Measurements from ENCODE around the gene MYMX.
A peak's percentile ranks its signal among the peaks of the same experiment; 100 is the strongest.

Gene MYMX

GRCh38 chr6:44202332-44202971, 14.3 kb upstream of the MYMX start:
- H3K4me3 ChIP-seq (ENCODE audit: extremely low read depth, insufficient read depth, low read length, poor library complexity, severe bottlenecking) = no peak overlapping the region
- no peaks in the 10 kb centered on the region for H3K9me3 ChIP-seq (ENCODE audit: control insufficient read depth, low read length)
- 86 to 88% methylated on average over 3 of the region's 4 CpGs for WGBS, 2 experiments (ENCODE audit: insufficient coverage in 2 of 2)
- H3K36me3 ChIP-seq (ENCODE audit: control insufficient read depth, insufficient read depth, low read length) = no peaks in the 10 kb centered on the region
- peaks cover 23% of the 10 kb centered on the region for H3K4me1 ChIP-seq (ENCODE audit: control insufficient read depth, insufficient read depth, low read length, poor library complexity, severe bottlenecking)
- H3K27ac ChIP-seq (ENCODE audit: low read depth, low read length, severe bottlenecking) = no peak overlapping the region

- WGBS, 2 experiments (ENCODE audit: insufficient coverage in 2 of 2) = 79 to 84% methylated on average over 10 to 11 of the region's 11 CpGs
- Histone ChIP-seq H3K36me3 (ENCODE audit: control insufficient read depth, insufficient read depth, low read length) (no peaks in the 10 kb centered on the region), H3K4me3 (ENCODE audit: extremely low read depth, insufficient read depth, low read length, poor library complexity, severe bottlenecking) (no peak overlapping the region), H3K9me3 (ENCODE audit: control insufficient read depth, low read length) (no peaks in the 10 kb centered on the region), H3K27ac (ENCODE audit: low read depth, low read length, severe bottlenecking) (no peak overlapping the region), H3K4me1 (ENCODE audit: control insufficient read depth, insufficient read depth, low read length, poor library complexity, severe bottlenecking) (peaks cover 23% of the 10 kb centered on the region)
These were observed 13.6 kb upstream of the MYMX start for GRCh38 chr6:44202972-44203750.

GRCh38 chr6:44203955-44204354, 12.8 kb upstream of the MYMX start:
- 85 to 86% methylated on average over 5 to 6 of the region's 6 CpGs for WGBS, 2 experiments (ENCODE audit: insufficient coverage in 2 of 2)

GRCh38 chr6:44207966-44208365, 8.8 kb upstream of the MYMX start:
- no peak overlapping the region for H3K27ac ChIP-seq (ENCODE audit: low read depth, low read length, severe bottlenecking)
- 83 to 87% methylated on average over 6 of the region's 6 CpGs for WGBS, 2 experiments (ENCODE audit: insufficient coverage in 2 of 2)
- no peaks in the 10 kb centered on the region for H3K9me3 ChIP-seq (ENCODE audit: control insufficient read depth, low read length)
- H3K4me3 ChIP-seq (ENCODE audit: extremely low read depth, insufficient read depth, low read length, poor library complexity, severe bottlenecking) = no peak overlapping the region
- H3K4me1 ChIP-seq (ENCODE audit: control insufficient read depth, insufficient read depth, low read length, poor library complexity, severe bottlenecking) = peaks cover 11% of the 10 kb centered on the region
- H3K36me3 ChIP-seq (ENCODE audit: control insufficient read depth, insufficient read depth, low read length) = no peaks in the 10 kb centered on the region

More at GRCh38 chr6:44203955-44204354, 12.8 kb upstream of the MYMX start:
- no peak overlapping the region for H3K27ac ChIP-seq (ENCODE audit: low read depth, low read length, severe bottlenecking)
- peaks cover 23% of the 10 kb centered on the region for H3K4me1 ChIP-seq (ENCODE audit: control insufficient read depth, insufficient read depth, low read length, poor library complexity, severe bottlenecking)
- H3K36me3 ChIP-seq (ENCODE audit: control insufficient read depth, insufficient read depth, low read length) = no peaks in the 10 kb centered on the region
- H3K4me3 ChIP-seq (ENCODE audit: extremely low read depth, insufficient read depth, low read length, poor library complexity, severe bottlenecking) = no peak overlapping the region
- H3K9me3 ChIP-seq (ENCODE audit: control insufficient read depth, low read length) = no peaks in the 10 kb centered on the region

- Histone ChIP-seq H3K4me3 (ENCODE audit: extremely low read depth, insufficient read depth, low read length, poor library complexity, severe bottlenecking) (no peak overlapping the region), H3K36me3 (ENCODE audit: control insufficient read depth, insufficient read depth, low read length) (no peaks in the 10 kb centered on the region), H3K27ac (ENCODE audit: low read depth, low read length, severe bottlenecking) (no peak overlapping the region), H3K9me3 (ENCODE audit: control insufficient read depth, low read length) (no peaks in the 10 kb centered on the region), H3K4me1 (ENCODE audit: control insufficient read depth, insufficient read depth, low read length, poor library complexity, severe bottlenecking) (no peaks in the 10 kb centered on the region)
- 86 to 100% methylated on average over 1 of the region's 3 CpGs for WGBS, 2 experiments (ENCODE audit: insufficient coverage in 2 of 2)
These were observed 5.4 kb upstream of the MYMX start for GRCh38 chr6:44211284-44211683.

GRCh38 chr6:44214307-44214706, 2.4 kb upstream of the MYMX start:
- no peaks in the 10 kb centered on the region for H3K36me3 ChIP-seq (ENCODE audit: control insufficient read depth, insufficient read depth, low read length)
- no peak overlapping the region for H3K4me3 ChIP-seq (ENCODE audit: extremely low read depth, insufficient read depth, low read length, poor library complexity, severe bottlenecking)
- no peak overlapping the region for H3K27ac ChIP-seq (ENCODE audit: low read depth, low read length, severe bottlenecking)
- no peaks in the 10 kb centered on the region for H3K9me3 ChIP-seq (ENCODE audit: control insufficient read depth, low read length)
- peaks cover 23% of the 10 kb centered on the region for H3K4me1 ChIP-seq (ENCODE audit: control insufficient read depth, insufficient read depth, low read length, poor library complexity, severe bottlenecking)
- 90 to 93% methylated on average over 5 to 6 of the region's 6 CpGs for WGBS, 2 experiments (ENCODE audit: insufficient coverage in 2 of 2)

- 53 to 60% methylated on average over 14 of the region's 16 CpGs for WGBS, 2 experiments (ENCODE audit: insufficient coverage in 2 of 2)
- Histone ChIP-seq H3K4me3 (ENCODE audit: extremely low read depth, insufficient read depth, low read length, poor library complexity, severe bottlenecking) (no peak overlapping the region), H3K27ac (ENCODE audit: low read depth, low read length, severe bottlenecking) (no peak overlapping the region), H3K4me1 (ENCODE audit: control insufficient read depth, insufficient read depth, low read length, poor library complexity, severe bottlenecking) (peaks cover 28% of the 10 kb centered on the region), H3K9me3 (ENCODE audit: control insufficient read depth, low read length) (no peaks in the 10 kb centered on the region), H3K36me3 (ENCODE audit: control insufficient read depth, insufficient read depth, low read length) (no peaks in the 10 kb centered on the region)
These were observed 812 bp downstream of the MYMX start for GRCh38 chr6:44217332-44218143.

- 1% methylated on average over 26 to 28 of the region's 45 CpGs for WGBS, 2 experiments (ENCODE audit: insufficient coverage in 2 of 2)
- peak overlapping the region; percentile 44 for H3K4me3 ChIP-seq (ENCODE audit: extremely low read depth, insufficient read depth, low read length, poor library complexity, severe bottlenecking)
- H3K4me1 ChIP-seq (ENCODE audit: control insufficient read depth, insufficient read depth, low read length, poor library complexity, severe bottlenecking) = peaks cover 34% of the 10 kb centered on the region
- no peak overlapping the region for H3K27ac ChIP-seq (ENCODE audit: low read depth, low read length, severe bottlenecking)
- no peaks in the 10 kb centered on the region for H3K9me3 ChIP-seq (ENCODE audit: control insufficient read depth, low read length)
- no peaks in the 10 kb centered on the region for H3K36me3 ChIP-seq (ENCODE audit: control insufficient read depth, insufficient read depth, low read length)
These were observed 2.5 kb downstream of the MYMX start for GRCh38 chr6:44219053-44219814.

- WGBS, 2 experiments (ENCODE audit: insufficient coverage in 2 of 2) = 43 to 93% methylated on average over 7 to 15 of the region's 28 CpGs
- no peak overlapping the region for H3K27ac ChIP-seq (ENCODE audit: low read depth, low read length, severe bottlenecking)
- peak overlapping the region; percentile 44 for H3K4me3 ChIP-seq (ENCODE audit: extremely low read depth, insufficient read depth, low read length, poor library complexity, severe bottlenecking)
- H3K4me1 ChIP-seq (ENCODE audit: control insufficient read depth, insufficient read depth, low read length, poor library complexity, severe bottlenecking) = peaks cover 40% of the 10 kb centered on the region
- no peaks in the 10 kb centered on the region for H3K36me3 ChIP-seq (ENCODE audit: control insufficient read depth, insufficient read depth, low read length)
- H3K9me3 ChIP-seq (ENCODE audit: control insufficient read depth, low read length) = no peaks in the 10 kb centered on the region
These were observed 3.4 kb downstream of the MYMX start for GRCh38 chr6:44219815-44220784.

Data from mesodermal cell (in vitro differentiated cells).